Neural cell (in vitro differentiated cells): Measurements from ENCODE around the gene LRIG1. TPM values are rescaled to one million over a fixed set of nuclear protein-coding genes. Genes with fewer than 3 reads are reported as not detected.

Source experiments
- H2AFZ ChIP-seq: fragments of 200-600, 300-800 bp; sonication (generic), shearing (Covaris generic); 2 replicates; pipeline ENCODE4 v1.6.0; 2014; ENCODE audit warnings: low read depth, mild to moderate bottlenecking, antibody characterized with exemption, low read length, moderate library complexity
- H3F3A ChIP-seq: fragments of 200-600 bp; shearing (Covaris generic); 2 replicates; pipeline ENCODE4 v1.6.1; 2016; ENCODE audit warnings: mild to moderate bottlenecking, moderate library complexity, mixed read lengths, antibody characterized with exemption, low read length; ENCODE audit not compliant: insufficient read depth, poor library complexity, severe bottlenecking
- H3K27ac ChIP-seq: fragments of 200-600, 300-800 bp; sonication (generic), shearing (Covaris generic); 2 replicates; pipeline ENCODE4 v1.5.1; 2014; ENCODE audit warnings: mild to moderate bottlenecking, low read length, moderate library complexity
- H3K27me3 ChIP-seq: fragments of 300-800, 200-600 bp; sonication (generic), shearing (Covaris generic); 2 replicates; pipeline ENCODE4 v1.6.0; 2014; ENCODE audit warnings: mild to moderate bottlenecking, low read depth, low read length, moderate library complexity; ENCODE audit not compliant: insufficient read depth
- H3K36me3 ChIP-seq: fragments of 300-800, 200-600 bp; sonication (generic), shearing (Covaris generic); 2 replicates; pipeline ENCODE4 v1.5.1; 2014; ENCODE audit warnings: mild to moderate bottlenecking, antibody characterized with exemption, low read length, moderate library complexity; ENCODE audit not compliant: insufficient read depth
- H3K4me2 ChIP-seq: fragments of 300-800, 200-600 bp; sonication (generic), shearing (Covaris generic); 2 replicates; pipeline ENCODE4 v1.6.0; 2014; ENCODE audit warnings: mild to moderate bottlenecking, low read length
- H3K4me3 ChIP-seq: fragments of 300-800, 200-600 bp; sonication (generic), shearing (Covaris generic); 2 replicates; pipeline ENCODE4 v1.5.1; 2014; ENCODE audit warnings: mild to moderate bottlenecking, low read length, moderate library complexity
- H3K79me2 ChIP-seq: fragments of 200-600 bp; shearing (Covaris generic); replicated peaks from 2 replicates; pipeline ENCODE4 v1.6.0; 2014; ENCODE audit warnings: mild to moderate bottlenecking, low read length, moderate library complexity; ENCODE audit not compliant: insufficient read depth
- H3K9ac ChIP-seq: fragments of 300-800, 200-600 bp; sonication (generic), shearing (Covaris generic); 2 replicates; pipeline ENCODE4 v1.6.1; 2016; ENCODE audit warnings: mild to moderate bottlenecking, low read length, mixed read lengths
- H3K9me2 ChIP-seq: fragments of 200-600 bp; shearing (Covaris generic); 2 replicates; pipeline ENCODE4 v1.6.1; 2016; ENCODE audit warnings: mild to moderate bottlenecking, low read length, mixed read lengths; ENCODE audit not compliant: insufficient read depth
- H3K9me3 ChIP-seq: fragments of 200-600, 300-800 bp; sonication (generic), shearing (Covaris generic); 2 replicates; pipeline ENCODE4 v1.6.1; 2016; ENCODE audit warnings: mild to moderate bottlenecking, mixed run types, low read length, moderate library complexity, mixed read lengths
- H4K20me1 ChIP-seq: fragments of 200-600 bp; shearing (Covaris generic); 2 replicates; pipeline ENCODE4 v1.6.1; 2016; ENCODE audit warnings: mild to moderate bottlenecking, mixed run types; ENCODE audit not compliant: insufficient read depth
- EP300 ChIP-seq: fragments of 450-650 bp; conservative IDR thresholded peaks from 2 replicates; pipeline ENCODE4 v1.6.1; 2014; ENCODE audit warnings: antibody characterized with exemption, mild to moderate bottlenecking, moderate library complexity; ENCODE audit not compliant: poor library complexity, severe bottlenecking
- EZH2 ChIP-seq: fragments of 200-600, 300-800 bp; shearing (Covaris generic), sonication (generic); IDR thresholded peaks from 2 replicates; pipeline ENCODE4 v1.6.1; 2014; ENCODE audit warnings: antibody characterized with exemption, low read length, borderline replicate concordance, mild to moderate bottlenecking; ENCODE audit not compliant: insufficient read depth, poor library complexity, severe bottlenecking
- MXI1 ChIP-seq: fragments of 450-650 bp; conservative IDR thresholded peaks from 2 replicates; pipeline ENCODE4 v1.6.1; 2014; ENCODE audit warnings: antibody characterized with exemption, mild to moderate bottlenecking; ENCODE audit not compliant: poor library complexity, severe bottlenecking
- POLR2AphosphoS5 ChIP-seq: IDR thresholded peaks from 2 replicates; pipeline ENCODE4 v1.6.1; 2012
- RAD21 ChIP-seq: fragments of 450-650 bp; conservative IDR thresholded peaks from 2 replicates; pipeline ENCODE4 v1.6.1; 2014; ENCODE audit warnings: antibody characterized with exemption, mild to moderate bottlenecking, moderate library complexity
- SMC3 ChIP-seq: fragments of 450-650 bp; conservative IDR thresholded peaks from 2 replicates; pipeline ENCODE4 v1.6.1; 2014; ENCODE audit warnings: antibody characterized with exemption, mild to moderate bottlenecking, moderate library complexity; ENCODE audit not compliant: poor library complexity
- TAF1 ChIP-seq: IDR thresholded peaks from 2 replicates; pipeline ENCODE4 v1.6.1; 2012; ENCODE audit warnings: low read depth
- polyA plus RNA-seq: library from polyadenylated mRNA; depleted of rRNA; stranded (reverse); fragments of >200 nt; gene quantifications from 2 replicates; pipeline ENCODE4 v1.2.3, GENCODE V29; 2014
- TF ChIP-seq, protein P1 (sequence below): IDR thresholded peaks from 2 replicates; pipeline ENCODE4 v1.6.1; 2012; ENCODE audit warnings: borderline replicate concordance
- TF ChIP-seq, protein P2 (sequence below): fragments of 450-650 bp; IDR thresholded peaks from 2 replicates; pipeline ENCODE4 v1.5.1; 2014; ENCODE audit warnings: antibody characterized with exemption, mild to moderate bottlenecking, moderate library complexity; ENCODE audit not compliant: poor library complexity, severe bottlenecking

LRIG1 gene
- polyA plus RNA-seq, 1 donor from 2014 or later: 7.1 TPM

DNA sequence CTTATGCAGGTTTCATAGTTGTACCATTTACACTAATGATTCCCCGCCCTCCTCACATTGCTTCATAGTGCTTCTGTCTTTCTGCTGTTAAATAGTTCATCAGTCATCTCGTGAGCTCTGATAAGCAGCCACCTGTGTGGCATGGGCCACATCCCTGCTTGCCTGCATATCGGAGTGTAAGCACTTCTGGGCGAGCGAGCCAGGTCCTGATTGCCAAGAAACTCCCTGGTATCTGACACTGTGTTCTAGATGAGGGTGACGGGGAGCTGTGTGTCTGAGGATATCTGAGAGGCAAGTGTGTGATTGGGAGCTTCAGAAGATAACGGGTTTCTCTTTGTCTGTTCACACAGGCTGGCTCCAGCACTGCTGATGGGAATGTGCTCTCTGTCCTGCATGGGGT is 130.6 kb downstream of the LRIG1 start:
- Histone ChIP-seq H3K36me3 (no peaks in the 10 kb centered on the region), H3K4me2 (no peak overlapping the region)

DNA sequence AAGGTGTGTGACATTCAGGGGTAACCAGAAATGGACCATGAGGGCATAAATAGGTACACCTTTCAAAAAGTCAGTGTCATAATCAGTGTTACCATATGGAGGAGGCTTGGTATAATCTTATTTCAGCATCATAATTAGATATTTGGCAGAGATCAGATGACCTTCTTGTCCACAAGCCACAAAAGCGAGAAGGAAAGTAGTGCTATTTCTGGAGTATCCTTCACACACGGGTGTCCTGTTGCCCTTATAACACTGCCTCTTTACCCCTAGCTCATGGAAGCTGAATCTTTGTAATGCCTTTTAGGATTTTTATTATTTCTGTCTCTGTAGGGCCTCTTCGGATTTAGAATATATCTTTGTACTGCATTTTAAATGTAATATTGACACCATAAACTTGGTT is 132.8 kb downstream of the LRIG1 start:
- Histone ChIP-seq H4K20me1 (no peaks in the 10 kb centered on the region), H3K9ac (no peak overlapping the region), H3K79me2 (no peaks in the 10 kb centered on the region), H3K9me2 (no peaks in the 10 kb centered on the region), H3F3A (no peaks in the 10 kb centered on the region), H3K4me2 (no peak overlapping the region), H3K4me3 (no peak overlapping the region), H3K9me3 (no peaks in the 10 kb centered on the region), H2AFZ (no peak overlapping the region), H3K27me3 (no peaks in the 10 kb centered on the region), H3K27ac (no peak overlapping the region), H3K36me3 (no peaks in the 10 kb centered on the region)
- TF ChIP-seq, protein P1, sequence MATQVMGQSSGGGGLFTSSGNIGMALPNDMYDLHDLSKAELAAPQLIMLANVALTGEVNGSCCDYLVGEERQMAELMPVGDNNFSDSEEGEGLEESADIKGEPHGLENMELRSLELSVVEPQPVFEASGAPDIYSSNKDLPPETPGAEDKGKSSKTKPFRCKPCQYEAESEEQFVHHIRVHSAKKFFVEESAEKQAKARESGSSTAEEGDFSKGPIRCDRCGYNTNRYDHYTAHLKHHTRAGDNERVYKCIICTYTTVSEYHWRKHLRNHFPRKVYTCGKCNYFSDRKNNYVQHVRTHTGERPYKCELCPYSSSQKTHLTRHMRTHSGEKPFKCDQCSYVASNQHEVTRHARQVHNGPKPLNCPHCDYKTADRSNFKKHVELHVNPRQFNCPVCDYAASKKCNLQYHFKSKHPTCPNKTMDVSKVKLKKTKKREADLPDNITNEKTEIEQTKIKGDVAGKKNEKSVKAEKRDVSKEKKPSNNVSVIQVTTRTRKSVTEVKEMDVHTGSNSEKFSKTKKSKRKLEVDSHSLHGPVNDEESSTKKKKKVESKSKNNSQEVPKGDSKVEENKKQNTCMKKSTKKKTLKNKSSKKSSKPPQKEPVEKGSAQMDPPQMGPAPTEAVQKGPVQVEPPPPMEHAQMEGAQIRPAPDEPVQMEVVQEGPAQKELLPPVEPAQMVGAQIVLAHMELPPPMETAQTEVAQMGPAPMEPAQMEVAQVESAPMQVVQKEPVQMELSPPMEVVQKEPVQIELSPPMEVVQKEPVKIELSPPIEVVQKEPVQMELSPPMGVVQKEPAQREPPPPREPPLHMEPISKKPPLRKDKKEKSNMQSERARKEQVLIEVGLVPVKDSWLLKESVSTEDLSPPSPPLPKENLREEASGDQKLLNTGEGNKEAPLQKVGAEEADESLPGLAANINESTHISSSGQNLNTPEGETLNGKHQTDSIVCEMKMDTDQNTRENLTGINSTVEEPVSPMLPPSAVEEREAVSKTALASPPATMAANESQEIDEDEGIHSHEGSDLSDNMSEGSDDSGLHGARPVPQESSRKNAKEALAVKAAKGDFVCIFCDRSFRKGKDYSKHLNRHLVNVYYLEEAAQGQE: no peak
- TF ChIP-seq MXI1: no peak
- TF ChIP-seq EZH2: no peak
- TF ChIP-seq, protein P2, sequence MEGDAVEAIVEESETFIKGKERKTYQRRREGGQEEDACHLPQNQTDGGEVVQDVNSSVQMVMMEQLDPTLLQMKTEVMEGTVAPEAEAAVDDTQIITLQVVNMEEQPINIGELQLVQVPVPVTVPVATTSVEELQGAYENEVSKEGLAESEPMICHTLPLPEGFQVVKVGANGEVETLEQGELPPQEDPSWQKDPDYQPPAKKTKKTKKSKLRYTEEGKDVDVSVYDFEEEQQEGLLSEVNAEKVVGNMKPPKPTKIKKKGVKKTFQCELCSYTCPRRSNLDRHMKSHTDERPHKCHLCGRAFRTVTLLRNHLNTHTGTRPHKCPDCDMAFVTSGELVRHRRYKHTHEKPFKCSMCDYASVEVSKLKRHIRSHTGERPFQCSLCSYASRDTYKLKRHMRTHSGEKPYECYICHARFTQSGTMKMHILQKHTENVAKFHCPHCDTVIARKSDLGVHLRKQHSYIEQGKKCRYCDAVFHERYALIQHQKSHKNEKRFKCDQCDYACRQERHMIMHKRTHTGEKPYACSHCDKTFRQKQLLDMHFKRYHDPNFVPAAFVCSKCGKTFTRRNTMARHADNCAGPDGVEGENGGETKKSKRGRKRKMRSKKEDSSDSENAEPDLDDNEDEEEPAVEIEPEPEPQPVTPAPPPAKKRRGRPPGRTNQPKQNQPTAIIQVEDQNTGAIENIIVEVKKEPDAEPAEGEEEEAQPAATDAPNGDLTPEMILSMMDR: no peak
- no peak for TF ChIP-seq TAF1
- TF ChIP-seq POLR2AphosphoS5: no peak
- TF ChIP-seq EP300: no peak
- no peak for TF ChIP-seq SMC3
- no peak for TF ChIP-seq RAD21

More for the DNA sequence above, 130.6 kb downstream of the LRIG1 start:
- Histone ChIP-seq H2AFZ (no peak overlapping the region), H3F3A (no peaks in the 10 kb centered on the region), H4K20me1 (no peaks in the 10 kb centered on the region), H3K9me3 (no peaks in the 10 kb centered on the region), H3K27me3 (no peaks in the 10 kb centered on the region), H3K9me2 (no peaks in the 10 kb centered on the region), H3K4me3 (no peak overlapping the region), H3K27ac (no peak overlapping the region), H3K79me2 (no peaks in the 10 kb centered on the region), H3K9ac (no peak overlapping the region)
- TF ChIP-seq EP300 (no peak), EZH2 (no peak), POLR2AphosphoS5 (no peak), TAF1 (no peak), RAD21 (no peak), SMC3 (no peak), MXI1 (no peak)
- TF ChIP-seq, protein P1: no peak
- TF ChIP-seq, protein P2: no peak
